GM12864 (cell line): ENCODE results near the gene ADAMTS10.
"Not testable (repeated sequence)": the region's sequence is repeated elsewhere in the genome, so short reads cannot be mapped to it uniquely, and the experiment has no call there.

Source experiments
- DNase-seq: peaks from one replicate; pipeline ENCODE4 v3.0.0-alpha.2; 2011; ENCODE audit warnings: low read depth
- H3K4me3 ChIP-seq: 2 replicates; pipeline ENCODE4 v1.5.1; 2011; ENCODE audit warnings: mild to moderate bottlenecking, low read depth, low read length, control low read depth
- CTCF ChIP-seq: IDR thresholded peaks from 2 replicates; pipeline ENCODE4 v1.5.1; 2011; ENCODE audit warnings: low read depth, mild to moderate bottlenecking, moderate library complexity, low read length, control low read depth, inconsistent platforms; ENCODE audit errors: missing control alignments

Gene ADAMTS10

GRCh38 chr19:8638078-8638619, 27.6 kb upstream of the ADAMTS10 start:
- H3K4me3 ChIP-seq: no peak overlapping the region
- no peak for DNase-seq
- TF ChIP-seq CTCF: no peak

- not testable (repeated sequence) for H3K4me3 ChIP-seq, DNase-seq
These were observed 26.6 kb upstream of the ADAMTS10 start for GRCh38 chr19:8637070-8637469.

GRCh38 chr19:8635422-8635821, 24.9 kb upstream of the ADAMTS10 start:
- TF ChIP-seq CTCF: no peak
- DNase-seq: no peak
- H3K4me3 ChIP-seq: no peak overlapping the region

- no peak for DNase-seq
- no peak for TF ChIP-seq CTCF
- no peak overlapping the region for H3K4me3 ChIP-seq
These were observed 20.9 kb upstream of the ADAMTS10 start for GRCh38 chr19:8631425-8631819.

GRCh38 chr19:8630796-8631424, 20.4 kb upstream of the ADAMTS10 start:
- TF ChIP-seq CTCF: no peak
- no peak overlapping the region for H3K4me3 ChIP-seq
- no peak for DNase-seq

GRCh38 chr19:8629996-8630683, 19.6 kb upstream of the ADAMTS10 start, which contains the start of gene NFILZ:
Gene NFILZ, plus strand, starts transcription at chr19:8630633. Its CDS starts 46,133 bp downstream, at chr19:8676766.
- TF ChIP-seq CTCF: no peak
- no peak for DNase-seq
- H3K4me3 ChIP-seq: no peak within 1 kb of the TSS

GRCh38 chr19:8629184-8629583, 18.7 kb upstream of the ADAMTS10 start:
- no peak for TF ChIP-seq CTCF
- DNase-seq: no peak
- no peak overlapping the region for H3K4me3 ChIP-seq
